ENCODE data around the gene DIPK1C.

The DIPK1C gene

DNA sequence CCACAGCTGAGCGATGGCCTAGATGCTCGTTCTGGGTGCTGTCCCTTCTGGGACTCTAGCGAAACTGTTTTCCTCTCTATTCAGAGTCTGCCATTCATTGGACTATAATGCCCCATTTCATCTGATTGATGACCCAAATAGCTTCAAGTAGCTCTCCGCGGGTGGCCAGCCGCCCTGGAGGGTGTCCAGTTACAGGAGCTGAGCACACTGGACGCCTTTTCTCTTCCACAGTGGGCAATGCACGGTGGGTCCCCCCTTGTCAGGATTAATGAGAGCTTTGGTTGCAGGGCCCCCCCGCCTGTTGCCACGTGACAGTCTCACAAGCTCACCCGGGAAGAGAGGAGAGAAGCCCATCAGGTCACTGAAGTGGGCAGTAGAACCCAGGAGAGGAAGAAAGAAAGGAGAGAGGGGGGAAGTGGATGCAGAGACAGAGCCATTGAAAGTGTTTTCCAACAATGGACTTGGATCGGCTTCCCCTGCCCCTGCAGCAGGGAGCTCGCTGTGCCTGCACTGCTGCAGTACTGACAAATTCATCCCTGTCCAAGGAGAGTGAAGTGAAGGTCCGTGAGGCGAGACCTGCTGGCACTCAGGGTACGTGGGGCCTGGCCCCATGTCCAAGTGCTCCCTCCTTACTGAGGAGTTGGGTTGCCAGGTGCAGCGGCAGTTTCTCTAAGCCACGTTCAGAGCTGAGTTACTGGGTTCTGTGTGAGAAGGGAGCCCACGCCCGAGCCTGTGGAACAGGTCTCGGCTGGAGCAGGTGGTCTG, 44.8 kb downstream of the DIPK1C start:
- Mint-ChIP-seq H3K36me3 (ENCODE audit: low read depth) (peaks cover 2% of the 10 kb centered on the region), H3K4me3 (no peak overlapping the region), H3K9me3 (peaks cover 4% of the 10 kb centered on the region), H3K27me3 (ENCODE audit: low read depth) (peaks cover 15% of the 10 kb centered on the region), H3K4me1 (ENCODE audit: low read depth) (peaks cover 28% of the 10 kb centered on the region), H3K27ac (no peak overlapping the region)
- no peak for DNase-seq (ENCODE audit: low spot score)

DNA sequence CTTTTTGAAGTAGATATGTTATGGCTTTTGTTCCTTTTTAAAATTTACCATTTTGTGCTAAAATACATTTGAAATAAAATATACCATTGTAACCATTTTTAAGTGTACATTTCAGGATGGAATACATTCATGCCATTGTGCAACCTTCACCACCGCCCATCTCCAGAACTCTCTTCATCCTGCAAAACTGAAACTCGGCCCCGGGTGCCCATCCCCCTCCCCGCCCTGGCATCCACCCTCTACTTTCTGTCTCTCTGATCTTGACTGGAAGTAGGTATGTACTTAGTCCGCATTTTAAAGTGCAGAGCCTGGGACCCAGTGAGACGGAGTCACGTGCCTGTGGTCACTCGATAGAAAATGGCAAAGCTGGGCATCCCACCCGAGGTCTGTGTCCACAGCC, 45.6 kb downstream of the DIPK1C start:
- no peak for DNase-seq (ENCODE audit: low spot score)
- Mint-ChIP-seq H3K27ac (no peak overlapping the region), H3K4me1 (ENCODE audit: low read depth) (peaks cover 29% of the 10 kb centered on the region), H3K4me3 (peak overlapping the region; percentile 55), H3K36me3 (ENCODE audit: low read depth) (peaks cover 2% of the 10 kb centered on the region), H3K9me3 (peaks cover 4% of the 10 kb centered on the region), H3K27me3 (ENCODE audit: low read depth) (peaks cover 11% of the 10 kb centered on the region)

DNA sequence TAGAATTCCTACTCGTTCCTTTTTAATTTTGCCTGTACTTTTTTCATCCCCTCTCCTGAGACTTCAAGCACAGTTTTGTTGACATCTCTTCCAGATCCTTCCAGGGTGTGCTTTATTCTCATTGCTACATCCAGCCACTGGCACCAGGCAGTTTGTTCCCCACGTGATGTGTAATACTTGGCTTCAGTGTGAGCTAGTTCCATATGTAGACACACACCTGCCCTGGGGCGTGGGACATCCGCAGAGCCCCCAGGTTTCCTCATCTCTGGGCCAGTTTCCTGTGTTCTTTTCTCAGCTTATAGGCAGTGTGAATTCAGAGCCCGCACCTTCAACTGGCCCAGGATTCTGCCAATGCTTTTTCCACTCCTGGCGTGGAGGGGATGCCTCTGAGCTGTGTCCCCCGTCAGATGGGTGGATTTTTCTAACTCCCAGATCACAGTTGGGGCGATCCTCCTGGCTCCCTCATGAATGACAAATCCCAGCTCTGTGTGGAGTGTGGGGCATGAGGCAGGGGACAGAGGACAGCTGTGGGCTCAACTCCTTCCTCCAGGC, 46.6 kb downstream of the DIPK1C start:
- Mint-ChIP-seq H3K9me3 (peaks cover 4% of the 10 kb centered on the region), H3K36me3 (ENCODE audit: low read depth) (peaks cover 2% of the 10 kb centered on the region), H3K27ac (no peak overlapping the region), H3K4me1 (ENCODE audit: low read depth) (peaks cover 29% of the 10 kb centered on the region), H3K4me3 (no peak overlapping the region), H3K27me3 (ENCODE audit: low read depth) (peaks cover 11% of the 10 kb centered on the region)
- no peak for DNase-seq (ENCODE audit: low spot score)

DNA sequence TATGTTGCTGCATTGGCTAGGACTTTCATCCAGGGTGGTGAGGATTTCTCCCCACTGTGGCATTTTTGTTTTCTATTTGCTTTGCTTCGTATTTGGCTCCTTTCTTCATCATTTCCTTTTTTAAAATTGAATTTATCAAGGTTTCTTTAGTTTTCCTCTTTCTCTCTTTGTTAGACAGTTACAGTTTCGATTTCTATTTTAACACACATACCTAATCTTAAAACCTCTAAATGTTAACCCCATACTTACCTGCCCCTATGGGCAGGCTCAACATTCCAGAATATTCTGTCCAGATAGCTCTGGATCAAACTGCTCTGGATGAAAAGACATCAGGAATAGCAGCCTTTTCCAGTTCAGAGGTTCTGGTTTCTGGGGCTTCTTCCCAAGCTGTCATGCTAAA, 49.2 kb downstream of the DIPK1C start:
- H3K36me3 Mint-ChIP-seq (ENCODE audit: low read depth) = peaks cover 2% of the 10 kb centered on the region
- peak overlapping the region; percentile 98 for H3K27ac Mint-ChIP-seq
- H3K4me3 Mint-ChIP-seq = peak overlapping the region; percentile 89
- peaks cover 29% of the 10 kb centered on the region for H3K4me1 Mint-ChIP-seq (ENCODE audit: low read depth)
- no peak for DNase-seq (ENCODE audit: low spot score)
- peaks cover 4% of the 10 kb centered on the region for H3K9me3 Mint-ChIP-seq
- peaks cover 9% of the 10 kb centered on the region for H3K27me3 Mint-ChIP-seq (ENCODE audit: low read depth)

DNA sequence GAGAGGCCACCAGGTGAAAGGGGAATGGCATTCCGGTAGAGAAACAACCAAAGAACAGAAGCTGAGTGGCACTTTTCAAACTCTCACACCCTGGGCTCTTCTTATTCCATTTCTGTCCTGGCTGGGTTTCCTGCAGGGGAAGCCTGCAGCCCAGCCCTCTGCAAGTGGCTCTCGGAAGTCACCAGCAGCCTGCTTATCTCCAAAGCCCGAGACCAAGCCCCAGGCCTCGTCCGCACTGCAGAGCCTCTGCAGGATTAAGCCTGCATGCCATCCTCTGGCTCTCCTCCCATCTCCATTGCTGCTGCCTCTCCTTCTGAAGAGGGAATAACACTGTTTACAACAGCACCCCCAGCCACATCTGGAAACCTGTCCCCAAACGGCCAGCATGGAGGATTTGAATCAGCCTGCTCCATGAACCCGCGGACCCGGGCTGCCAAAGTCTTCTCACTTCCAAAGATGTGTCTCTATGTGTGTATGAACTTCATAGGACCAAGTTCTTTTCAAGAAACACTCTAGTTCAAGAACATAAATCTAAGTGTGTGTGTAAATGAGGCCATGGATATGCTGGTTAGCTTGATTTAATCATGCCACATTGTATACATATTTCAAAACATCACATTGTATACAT, 54.2 kb downstream of the DIPK1C start:
- Mint-ChIP-seq H3K4me1 (ENCODE audit: low read depth) (peaks cover 16% of the 10 kb centered on the region), H3K4me3 (no peak overlapping the region), H3K27ac (no peak overlapping the region), H3K9me3 (peaks cover 3% of the 10 kb centered on the region), H3K27me3 (ENCODE audit: low read depth) (peaks cover 16% of the 10 kb centered on the region), H3K36me3 (ENCODE audit: low read depth) (peaks cover 2% of the 10 kb centered on the region)
- DNase-seq (ENCODE audit: low spot score) = no peak

DNA sequence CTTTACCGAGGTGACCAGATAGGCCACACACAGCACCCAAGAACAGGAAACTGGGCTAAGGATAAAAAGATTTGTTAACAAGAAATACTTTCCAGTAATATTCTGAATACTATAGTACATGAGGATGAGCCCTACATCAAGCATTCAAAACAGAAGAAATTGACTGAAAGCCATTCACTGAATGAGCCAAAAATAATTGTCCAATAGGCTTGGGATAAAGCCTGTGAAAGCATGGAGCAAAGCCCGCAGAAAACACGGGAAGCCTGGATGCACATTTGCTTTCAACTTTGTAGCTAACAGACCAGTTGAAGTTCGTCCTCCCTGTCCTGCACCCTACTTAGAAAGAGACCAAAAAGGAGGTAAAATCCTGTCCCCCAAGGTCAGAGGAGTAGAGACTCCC, 56.3 kb downstream of the DIPK1C start:
- H3K4me3 Mint-ChIP-seq = no peak overlapping the region
- no peaks in the 10 kb centered on the region for H3K9me3 Mint-ChIP-seq
- no peak for DNase-seq (ENCODE audit: low spot score)
- no peak overlapping the region for H3K27ac Mint-ChIP-seq
- peaks cover 22% of the 10 kb centered on the region for H3K27me3 Mint-ChIP-seq (ENCODE audit: low read depth)
- no peaks in the 10 kb centered on the region for H3K36me3 Mint-ChIP-seq (ENCODE audit: low read depth)
- H3K4me1 Mint-ChIP-seq (ENCODE audit: low read depth) = peaks cover 9% of the 10 kb centered on the region

DNA sequence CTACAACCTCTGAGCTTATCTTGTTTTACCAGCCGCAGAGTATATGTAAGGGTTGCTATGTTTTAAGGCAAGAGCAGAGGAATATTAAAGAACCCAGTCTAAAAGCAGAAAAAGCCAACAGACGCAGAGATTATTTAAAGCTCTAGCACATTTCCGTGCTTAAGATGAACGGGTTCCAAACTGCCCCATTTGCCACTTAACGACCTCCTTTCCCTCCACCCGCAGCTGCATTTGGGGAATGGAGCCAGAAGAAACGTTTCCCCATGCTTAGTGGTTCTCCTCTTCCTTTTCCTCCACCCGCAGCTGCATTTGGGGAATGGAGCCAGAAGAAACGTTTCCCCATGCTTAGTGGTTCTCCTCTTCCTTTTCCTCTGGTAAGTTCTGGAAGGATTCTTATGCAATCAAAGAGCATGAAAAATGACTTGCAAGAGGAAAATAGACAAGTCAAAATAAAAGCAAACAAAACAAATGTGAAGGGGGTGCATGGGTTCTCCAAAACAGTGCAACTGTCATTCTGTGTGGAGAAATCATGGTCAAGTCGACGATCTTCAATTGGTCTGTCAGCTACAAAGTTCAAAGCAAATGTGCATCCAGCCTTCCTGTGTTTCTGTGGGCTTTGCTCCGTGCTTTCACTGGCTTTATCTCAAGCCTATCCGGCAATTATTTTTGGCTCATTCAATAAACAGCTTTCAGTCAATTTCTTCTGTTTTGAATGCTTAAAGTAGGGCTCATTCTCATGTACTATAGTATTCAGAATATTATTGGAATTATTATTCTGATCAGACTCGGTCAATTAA, 57.8 kb downstream of the DIPK1C start:
- Mint-ChIP-seq H3K4me3 (no peak overlapping the region), H3K9me3 (no peaks in the 10 kb centered on the region), H3K27ac (no peak overlapping the region), H3K36me3 (ENCODE audit: low read depth) (no peaks in the 10 kb centered on the region), H3K4me1 (ENCODE audit: low read depth) (peaks cover 9% of the 10 kb centered on the region), H3K27me3 (ENCODE audit: low read depth) (peaks cover 35% of the 10 kb centered on the region)
- no peak for DNase-seq (ENCODE audit: low spot score)

DNA sequence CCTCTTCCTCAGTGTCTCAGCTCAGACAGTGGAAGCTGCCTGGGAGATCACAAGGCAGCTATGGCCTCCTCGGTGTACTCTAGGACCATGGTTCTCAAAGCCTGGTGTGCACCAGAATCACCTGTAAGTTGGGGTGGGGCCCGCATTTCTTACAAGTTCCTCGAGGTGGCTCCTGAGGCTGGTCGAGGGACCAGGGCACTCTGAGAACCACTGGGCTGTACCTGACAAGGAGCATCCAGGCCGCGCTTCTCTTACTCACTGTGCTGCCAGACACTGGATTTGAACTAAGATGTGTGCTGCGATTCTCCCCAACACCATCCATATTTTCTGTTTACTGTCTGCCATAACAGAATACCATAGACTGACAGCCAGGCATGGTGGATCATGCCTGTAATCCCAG, 59.5 kb downstream of the DIPK1C start:
- Mint-ChIP-seq H3K27me3 (ENCODE audit: low read depth) (peaks cover 49% of the 10 kb centered on the region), H3K4me1 (ENCODE audit: low read depth) (peaks cover 9% of the 10 kb centered on the region), H3K27ac (no peak overlapping the region), H3K9me3 (no peaks in the 10 kb centered on the region), H3K4me3 (no peak overlapping the region), H3K36me3 (ENCODE audit: low read depth) (no peaks in the 10 kb centered on the region)
- DNase-seq (ENCODE audit: low spot score) = no peak

DNA sequence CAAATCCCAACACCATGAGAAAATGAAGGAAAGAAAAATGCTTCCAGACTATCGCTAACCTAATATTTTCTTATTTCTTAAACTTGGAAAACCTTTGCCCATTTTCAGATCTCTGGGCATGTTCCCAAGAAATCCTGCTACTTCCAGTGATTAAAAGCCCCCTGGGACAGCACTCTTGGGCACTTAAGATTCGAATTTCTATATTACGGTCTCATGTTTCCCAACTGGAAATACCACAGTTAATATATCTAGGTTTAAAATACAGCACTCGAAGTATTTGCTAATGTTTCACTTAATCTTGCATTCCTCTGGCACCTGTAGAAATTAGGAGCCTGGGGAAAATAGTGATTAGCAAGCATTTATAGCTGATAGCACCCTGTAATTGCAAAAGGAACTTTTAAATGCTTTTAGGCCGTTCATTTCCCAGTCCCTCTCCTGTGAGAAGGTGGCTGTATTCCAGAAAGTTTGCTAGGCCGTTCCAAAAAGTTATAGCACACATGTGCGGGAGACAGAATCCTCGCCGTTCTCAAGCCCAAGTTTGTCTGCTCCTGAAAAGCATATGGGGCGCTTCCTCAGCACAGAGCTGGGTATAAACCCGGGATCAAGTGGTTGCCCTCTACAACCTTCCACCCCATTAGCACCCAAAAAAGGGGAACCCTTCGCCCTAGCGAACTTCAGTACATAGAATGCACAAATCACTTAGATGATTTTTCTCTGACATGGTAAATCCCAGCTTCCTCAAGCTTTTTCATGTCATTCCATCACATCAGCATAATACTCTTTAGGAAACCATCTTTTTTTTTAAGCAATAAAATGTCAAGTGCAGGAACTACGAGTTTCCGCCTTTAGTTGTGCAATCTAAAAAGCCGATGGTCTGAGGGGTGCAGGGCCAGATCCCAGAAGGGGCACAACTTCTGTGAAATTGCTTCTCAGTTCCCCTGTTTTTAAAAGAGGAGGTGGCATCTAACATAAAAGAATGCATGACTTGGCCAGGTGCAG, 60.6 kb downstream of the DIPK1C start:
- H3K4me3 Mint-ChIP-seq = no peak overlapping the region
- peaks cover 56% of the 10 kb centered on the region for H3K27me3 Mint-ChIP-seq (ENCODE audit: low read depth)
- H3K36me3 Mint-ChIP-seq (ENCODE audit: low read depth) = no peaks in the 10 kb centered on the region
- no peaks in the 10 kb centered on the region for H3K9me3 Mint-ChIP-seq
- DNase-seq (ENCODE audit: low spot score) = no peak
- peaks cover 8% of the 10 kb centered on the region for H3K4me1 Mint-ChIP-seq (ENCODE audit: low read depth)
- H3K27ac Mint-ChIP-seq = no peak overlapping the region

DNA sequence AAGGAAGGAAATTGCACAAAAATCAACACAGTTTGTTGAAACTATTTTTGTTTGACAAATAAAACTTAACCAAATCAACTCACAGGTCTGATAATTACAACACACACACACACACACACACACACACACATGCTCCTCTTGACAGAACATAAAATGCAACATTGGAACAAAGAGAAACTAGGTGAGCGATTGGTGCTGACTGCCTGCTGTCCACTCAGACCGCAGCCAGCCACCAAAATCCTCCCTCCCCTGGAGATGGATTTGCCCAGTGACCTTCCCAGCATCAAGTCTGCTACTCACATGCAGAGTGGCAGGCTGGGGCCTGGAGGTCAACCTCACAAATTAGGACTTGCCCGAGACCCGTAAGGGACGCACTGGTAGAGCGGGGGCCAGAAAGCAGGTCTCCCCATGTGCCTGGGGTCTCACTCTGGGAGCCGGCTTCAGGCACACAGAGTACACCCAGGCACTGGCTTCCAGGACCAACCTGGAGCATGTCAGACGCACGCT, 61.4 kb downstream of the DIPK1C start:
- Mint-ChIP-seq H3K36me3 (ENCODE audit: low read depth) (no peaks in the 10 kb centered on the region), H3K4me1 (ENCODE audit: low read depth) (peaks cover 12% of the 10 kb centered on the region), H3K27ac (no peak overlapping the region), H3K4me3 (no peak overlapping the region), H3K9me3 (no peaks in the 10 kb centered on the region), H3K27me3 (ENCODE audit: low read depth) (peaks cover 61% of the 10 kb centered on the region)
- no peak for DNase-seq (ENCODE audit: low spot score)

DNA sequence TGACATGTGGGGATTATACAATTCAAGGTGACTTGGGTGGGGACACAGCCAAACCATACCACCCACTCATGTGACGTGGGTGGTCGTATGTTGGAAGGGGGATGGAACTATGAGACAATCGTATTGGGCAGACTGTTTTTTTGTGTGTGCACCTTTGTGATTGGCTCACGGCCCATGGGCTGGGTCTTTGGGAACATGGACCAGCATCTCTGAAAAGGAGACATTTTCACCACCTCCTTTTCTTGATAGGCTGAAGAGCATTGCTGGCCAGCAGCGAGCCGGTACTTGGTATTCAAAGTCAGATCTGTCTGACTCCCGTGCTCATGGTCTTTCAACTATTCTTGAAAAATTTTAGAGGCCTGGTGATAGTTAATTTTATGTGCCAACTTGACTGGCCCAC, 62.1 kb downstream of the DIPK1C start:
- no peak for DNase-seq (ENCODE audit: low spot score)
- Mint-ChIP-seq H3K4me3 (no peak overlapping the region), H3K36me3 (ENCODE audit: low read depth) (no peaks in the 10 kb centered on the region), H3K4me1 (ENCODE audit: low read depth) (peaks cover 15% of the 10 kb centered on the region), H3K9me3 (no peaks in the 10 kb centered on the region), H3K27ac (no peak overlapping the region), H3K27me3 (ENCODE audit: low read depth) (peaks cover 63% of the 10 kb centered on the region)

DNA sequence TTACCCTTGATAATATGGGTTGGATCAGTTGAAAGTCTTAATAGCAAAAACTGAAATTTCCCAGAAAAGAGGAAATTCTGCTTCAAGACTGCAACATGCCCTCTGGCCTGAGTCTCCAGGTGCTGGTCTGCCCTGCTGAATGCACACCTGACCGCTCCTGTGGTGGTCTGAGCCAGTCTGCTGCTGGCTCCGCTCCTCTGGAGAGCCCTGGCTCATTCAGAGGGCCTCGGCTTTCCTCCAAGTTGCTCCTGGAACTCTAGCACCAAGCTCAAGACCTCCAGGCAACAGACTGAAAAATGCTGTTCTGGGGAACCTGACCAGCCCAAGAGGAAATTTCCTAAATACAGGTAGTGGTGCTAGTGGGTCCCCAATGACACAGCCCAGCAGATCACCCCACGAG, 64.8 kb downstream of the DIPK1C start:
- Mint-ChIP-seq H3K27me3 (ENCODE audit: low read depth) (peaks cover 54% of the 10 kb centered on the region), H3K9me3 (no peaks in the 10 kb centered on the region), H3K4me1 (ENCODE audit: low read depth) (peaks cover 16% of the 10 kb centered on the region), H3K36me3 (ENCODE audit: low read depth) (no peaks in the 10 kb centered on the region), H3K27ac (no peak overlapping the region), H3K4me3 (no peak overlapping the region)
- DNase-seq (ENCODE audit: low spot score) = no peak

DNA sequence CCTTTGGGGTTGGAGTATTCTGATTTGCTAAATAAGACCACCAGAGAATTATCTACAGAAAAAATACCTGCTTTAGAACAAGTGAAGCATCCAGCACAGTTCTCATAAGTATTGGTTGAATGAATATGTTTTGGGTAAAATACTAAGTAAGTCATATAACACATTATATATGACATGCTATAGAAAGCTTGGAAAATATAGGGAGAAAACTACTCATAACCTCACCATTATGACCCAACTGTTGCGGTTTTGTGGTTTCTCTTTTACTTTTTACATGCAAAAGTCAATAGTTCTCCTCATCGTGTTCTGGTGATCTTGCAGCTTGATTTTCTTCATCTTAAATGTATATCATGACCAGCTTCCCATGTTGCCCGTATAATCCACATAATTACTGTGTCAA, 66.2 kb downstream of the DIPK1C start:
- DNase-seq (ENCODE audit: low spot score) = no peak
- Mint-ChIP-seq H3K36me3 (ENCODE audit: low read depth) (no peaks in the 10 kb centered on the region), H3K9me3 (no peaks in the 10 kb centered on the region), H3K27ac (no peak overlapping the region), H3K4me1 (ENCODE audit: low read depth) (peaks cover 16% of the 10 kb centered on the region), H3K27me3 (ENCODE audit: low read depth) (peaks cover 61% of the 10 kb centered on the region), H3K4me3 (no peak overlapping the region)
